Prostate gland (tissue), 2 donors: Measurements from ENCODE around the gene TRIM10. TPM values are rescaled to one million over a fixed set of nuclear protein-coding genes. Genes with fewer than 3 reads are reported as not detected.

Source experiments
- DNase-seq: peaks from one replicate; pipeline ENCODE4 v3.0.0-alpha.2; 2019; ENCODE audit warnings: low spot score
- H3K27ac ChIP-seq, 2 donors: fragments of 200-600 bp; sonication (generic); 2 replicates each; pipeline ENCODE4 v1.5.1; 2017 to 2019
- H3K27me3 ChIP-seq: fragments of 200-600 bp; sonication (generic); replicated peaks from 2 replicates; pipeline ENCODE4 v1.5.1; 2019; ENCODE audit not compliant: insufficient read depth
- H3K36me3 ChIP-seq, 2 donors: fragments of 200-600 bp; sonication (generic); 1 replicate in 1 of 2; 2 replicates in 1 of 2; pipeline versions ENCODE4 v1.5.1 to v1.8.1; 2017 to 2019
- H3K4me1 ChIP-seq: fragments of 200-600 bp; sonication (generic); replicated peaks from 2 replicates; pipeline ENCODE4 v1.5.1; 2019
- H3K4me3 ChIP-seq, 2 donors: fragments of 200-600 bp; sonication (generic); 2 replicates each; pipeline ENCODE4 v1.5.1; 2017 to 2019
- H3K9me3 ChIP-seq: fragments of 200-600 bp; sonication (generic); 2 replicates; pipeline ENCODE4 v1.5.1; 2017
- POLR2A ChIP-seq: fragments of 450-650 bp; IDR thresholded peaks from one replicate; pipeline ENCODE4 v1.6.1; 2016; ENCODE audit warnings: antibody characterized with exemption, mild to moderate bottlenecking
- POLR2AphosphoS5 ChIP-seq: sonication (generic); formaldehyde crosslinking; IDR thresholded peaks from one replicate; pipeline ENCODE4 v1.6.1; 2017; ENCODE audit warnings: antibody characterized with exemption
- whole genome bisulfite sequencing: methylation state at CpG from one replicate; pipeline ENCODE4 v1.1.5; 2018; 5-methylcytosine and 5-hydroxymethylcytosine counted together
- intact Hi-C: fragments of 100-400 bp; cut with DNase I; formaldehyde crosslinking; loops from one replicate; pipeline ENCODE4 v1.14.2; 2022
- total RNA-seq, 2 donors: library from RNA; depleted of rRNA; stranded (reverse); fragments of >200 nt; gene quantifications; one replicate each; pipeline ENCODE4 v1.1.0, GENCODE V29; 2016
- TF ChIP-seq, protein P1 (sequence below), 4 experiments: fragments of 200-600 bp in 2 of 4; fragments of 450-650 bp in 2 of 4; sonication (generic) in 2 of 4; IDR thresholded peaks; 1 replicate in 3 of 4; 2 replicates in 1 of 4; pipeline ENCODE4 v1.5.1; 2016 to 2019; ENCODE audit warnings: antibody characterized with exemption in 4 of 4, mild to moderate bottlenecking in 2 of 4, moderate library complexity in 2 of 4

TRIM10 gene
- total RNA-seq, 2 donors from 2014 or later = not detected

- DNase-seq = no peak
- no peak overlapping the region for H3K4me3 ChIP-seq
- 72% methylated on average over 1 of the region's 1 CpG for WGBS
These were observed 34.9 kb upstream of the TRIM10 start for GRCh38 chr6:30195951-30196350.

DNA sequence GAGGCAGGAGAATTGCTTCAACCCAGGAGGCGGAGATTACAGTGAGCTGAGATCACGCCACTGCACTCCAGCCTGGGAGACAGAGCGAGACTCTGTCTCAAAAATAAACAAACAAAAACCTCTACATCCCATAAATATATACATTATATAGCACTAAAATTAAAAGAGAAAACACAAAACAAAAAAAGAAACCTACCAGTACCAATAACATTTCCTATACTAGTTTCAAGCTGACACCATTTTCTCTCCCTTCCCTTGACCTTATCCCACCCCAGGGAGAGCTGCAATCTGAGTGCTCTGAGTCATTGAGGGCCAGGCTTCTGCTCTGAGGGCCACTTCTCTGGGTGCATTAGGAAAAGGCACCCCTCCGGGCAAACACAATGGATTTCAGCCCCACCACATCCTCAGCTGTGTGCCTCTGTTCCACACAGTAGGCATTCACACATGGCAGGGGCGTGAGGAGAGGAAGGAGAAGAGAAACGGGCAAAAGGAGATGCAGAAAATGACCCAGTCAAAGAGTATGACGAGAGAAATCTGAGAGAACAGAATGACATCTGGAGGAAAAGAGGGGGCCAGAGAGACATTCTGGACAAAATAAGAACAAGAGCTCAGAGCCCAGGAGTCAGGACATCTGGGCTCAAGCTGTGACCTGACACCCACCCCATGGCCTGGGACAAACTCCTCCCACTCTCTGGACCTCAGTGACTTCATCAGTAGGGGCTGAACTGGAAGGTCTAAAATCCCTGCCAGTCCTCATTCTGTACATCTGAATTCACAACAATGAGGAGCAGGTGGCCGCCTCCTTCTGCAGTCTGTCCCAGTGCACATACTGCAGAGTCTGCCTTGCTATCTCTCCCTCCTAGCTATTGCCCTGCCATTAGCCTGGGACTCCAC is 34.0 kb upstream of the TRIM10 start:
- H3K27me3 ChIP-seq = no peaks in the 10 kb centered on the region
- intact Hi-C loops = no loop called here
- TF ChIP-seq, protein P1, sequence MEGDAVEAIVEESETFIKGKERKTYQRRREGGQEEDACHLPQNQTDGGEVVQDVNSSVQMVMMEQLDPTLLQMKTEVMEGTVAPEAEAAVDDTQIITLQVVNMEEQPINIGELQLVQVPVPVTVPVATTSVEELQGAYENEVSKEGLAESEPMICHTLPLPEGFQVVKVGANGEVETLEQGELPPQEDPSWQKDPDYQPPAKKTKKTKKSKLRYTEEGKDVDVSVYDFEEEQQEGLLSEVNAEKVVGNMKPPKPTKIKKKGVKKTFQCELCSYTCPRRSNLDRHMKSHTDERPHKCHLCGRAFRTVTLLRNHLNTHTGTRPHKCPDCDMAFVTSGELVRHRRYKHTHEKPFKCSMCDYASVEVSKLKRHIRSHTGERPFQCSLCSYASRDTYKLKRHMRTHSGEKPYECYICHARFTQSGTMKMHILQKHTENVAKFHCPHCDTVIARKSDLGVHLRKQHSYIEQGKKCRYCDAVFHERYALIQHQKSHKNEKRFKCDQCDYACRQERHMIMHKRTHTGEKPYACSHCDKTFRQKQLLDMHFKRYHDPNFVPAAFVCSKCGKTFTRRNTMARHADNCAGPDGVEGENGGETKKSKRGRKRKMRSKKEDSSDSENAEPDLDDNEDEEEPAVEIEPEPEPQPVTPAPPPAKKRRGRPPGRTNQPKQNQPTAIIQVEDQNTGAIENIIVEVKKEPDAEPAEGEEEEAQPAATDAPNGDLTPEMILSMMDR (IDR thresholded peaks at IDR 0.05) = no peak
- TF ChIP-seq POLR2A (no peak), POLR2AphosphoS5 (no peak)
- WGBS = 90% methylated on average over 7 of the region's 8 CpGs
- DNase-seq = no peak
- peaks cover 14 to 17% of the 10 kb centered on the region in 2 donors for H3K36me3 ChIP-seq
- no peaks in the 10 kb centered on the region for H3K9me3 ChIP-seq
- no peaks in the 10 kb centered on the region for H3K4me1 ChIP-seq
- no peak overlapping the region for H3K27ac ChIP-seq
- H3K4me3 ChIP-seq = no peak overlapping the region

More at GRCh38 chr6:30195951-30196350, 34.9 kb upstream of the TRIM10 start:
- H3K36me3 ChIP-seq = peaks cover 14 to 15% of the 10 kb centered on the region in 2 donors
- no peaks in the 10 kb centered on the region for H3K27me3 ChIP-seq
- H3K4me1 ChIP-seq = no peaks in the 10 kb centered on the region
- H3K27ac ChIP-seq = no peak overlapping the region
- intact Hi-C loops = no loop called here
- TF ChIP-seq, protein P1 (IDR thresholded peaks at IDR 0.05) = no peak
- no peak for TF ChIP-seq POLR2A
- TF ChIP-seq POLR2AphosphoS5 = no peak
- H3K9me3 ChIP-seq = no peaks in the 10 kb centered on the region

- no peaks in the 10 kb centered on the region for H3K27me3 ChIP-seq
- H3K4me1 ChIP-seq = no peaks in the 10 kb centered on the region
- no peak for DNase-seq
- WGBS = 91% methylated on average over 7 of the region's 7 CpGs
- H3K9me3 ChIP-seq = no peaks in the 10 kb centered on the region
- H3K36me3 ChIP-seq = peaks cover 6 to 24% of the 10 kb centered on the region in 2 donors
- no peak overlapping the region for H3K4me3 ChIP-seq
- H3K27ac ChIP-seq = no peak overlapping the region
- TF ChIP-seq POLR2A (no peak), POLR2AphosphoS5 (no peak)
- TF ChIP-seq, protein P1 (IDR thresholded peaks at IDR 0.05) = no peak
- intact Hi-C loops = no loop called here
These were observed 31.1 kb upstream of the TRIM10 start for GRCh38 chr6:30192076-30192475.

GRCh38 chr6:30188541-30188940 is 27.5 kb upstream of the TRIM10 start:
- Histone ChIP-seq H3K36me3 (peaks cover 0 to 19% of the 10 kb centered on the region in 2 donors), H3K4me3 (no peak overlapping the region)
- 91% methylated on average over 5 of the region's 5 CpGs for WGBS

More at GRCh38 chr6:30188541-30188940, 27.5 kb upstream of the TRIM10 start:
- no peaks in the 10 kb centered on the region for H3K9me3 ChIP-seq
- no peak for DNase-seq
- H3K4me1 ChIP-seq = no peaks in the 10 kb centered on the region
- TF ChIP-seq POLR2A = no peak
- no peak for TF ChIP-seq POLR2AphosphoS5
- TF ChIP-seq, protein P1 (IDR thresholded peaks at IDR 0.05) = no peak
- no peak overlapping the region for H3K27ac ChIP-seq
- intact Hi-C loops = no loop called here
- H3K27me3 ChIP-seq = no peaks in the 10 kb centered on the region
